Mammary epithelial cell (primary cell): ENCODE measurements around the gene HDGFL3.

Source experiments
- EZH2 ChIP-seq: IDR thresholded peaks from 2 replicates; pipeline ENCODE4 v1.6.1; 2012; ENCODE audit warnings: low read length, inconsistent platforms, borderline replicate concordance
- TF ChIP-seq, protein P1 (sequence below), 2 donors: IDR thresholded peaks in 1 of 2; conservative IDR thresholded peaks in 1 of 2; 2 replicates each; pipeline ENCODE4 v1.5.1; 2011 to 2012; ENCODE audit warnings: inconsistent platforms in 2 of 2, low read length in 2 of 2, mild to moderate bottlenecking in 2 of 2, control low read depth in 1 of 2, low read depth in 1 of 2; ENCODE audit not compliant: insufficient read depth in 1 of 2; ENCODE audit errors: extremely low read depth in 1 of 2

DNA sequence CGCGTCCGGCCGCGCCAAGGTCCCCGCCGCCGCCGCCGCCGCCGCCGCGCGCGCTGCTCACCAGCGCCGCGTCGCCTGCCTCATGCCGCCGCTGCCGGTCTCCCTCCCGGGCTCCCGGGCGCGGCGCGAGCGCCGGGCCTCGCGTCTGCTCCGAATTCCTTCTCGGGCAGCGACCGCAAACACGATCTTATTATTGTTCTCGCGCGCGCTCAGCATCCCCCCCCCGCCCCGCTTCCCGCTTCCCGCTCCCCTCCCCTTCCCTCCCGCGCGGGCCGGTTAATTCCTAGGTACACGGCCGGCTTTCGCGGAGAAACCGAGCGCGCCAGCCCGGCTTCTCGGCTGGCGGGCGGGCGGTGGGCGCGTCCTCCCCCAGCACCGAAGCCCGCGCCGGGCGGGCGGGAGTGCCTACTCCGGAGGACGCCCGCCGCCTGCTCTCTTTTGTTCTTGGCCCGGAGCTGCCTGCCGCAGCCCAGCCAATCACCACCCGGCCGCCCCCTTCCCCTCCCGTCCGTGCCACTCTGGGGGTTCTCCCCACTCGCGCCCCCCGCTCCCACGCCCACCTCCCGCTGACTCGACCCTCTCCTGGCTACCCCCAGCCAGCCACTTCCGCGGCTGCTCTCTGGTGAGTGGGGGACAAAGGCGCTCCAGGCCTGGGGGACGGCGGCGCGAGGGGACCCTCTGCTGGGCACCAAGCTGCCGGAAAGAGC lies at the start of gene HDGFL3:
- no peak for TF ChIP-seq EZH2
- TF ChIP-seq, protein P1, sequence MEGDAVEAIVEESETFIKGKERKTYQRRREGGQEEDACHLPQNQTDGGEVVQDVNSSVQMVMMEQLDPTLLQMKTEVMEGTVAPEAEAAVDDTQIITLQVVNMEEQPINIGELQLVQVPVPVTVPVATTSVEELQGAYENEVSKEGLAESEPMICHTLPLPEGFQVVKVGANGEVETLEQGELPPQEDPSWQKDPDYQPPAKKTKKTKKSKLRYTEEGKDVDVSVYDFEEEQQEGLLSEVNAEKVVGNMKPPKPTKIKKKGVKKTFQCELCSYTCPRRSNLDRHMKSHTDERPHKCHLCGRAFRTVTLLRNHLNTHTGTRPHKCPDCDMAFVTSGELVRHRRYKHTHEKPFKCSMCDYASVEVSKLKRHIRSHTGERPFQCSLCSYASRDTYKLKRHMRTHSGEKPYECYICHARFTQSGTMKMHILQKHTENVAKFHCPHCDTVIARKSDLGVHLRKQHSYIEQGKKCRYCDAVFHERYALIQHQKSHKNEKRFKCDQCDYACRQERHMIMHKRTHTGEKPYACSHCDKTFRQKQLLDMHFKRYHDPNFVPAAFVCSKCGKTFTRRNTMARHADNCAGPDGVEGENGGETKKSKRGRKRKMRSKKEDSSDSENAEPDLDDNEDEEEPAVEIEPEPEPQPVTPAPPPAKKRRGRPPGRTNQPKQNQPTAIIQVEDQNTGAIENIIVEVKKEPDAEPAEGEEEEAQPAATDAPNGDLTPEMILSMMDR (conservative IDR thresholded peaks at IDR 0.05 in 1 of 2, IDR thresholded peaks at IDR 0.05 in 1 of 2; ENCODE audit: extremely low read depth in 1 of 2, insufficient read depth in 1 of 2, low read depth in 1 of 2, low read length in 2 of 2) = peak in 1 of 2 donors; percentile 27
